HG02763 (cell line): ENCODE measurements around the gene ARPC4.

Source experiments
- ATAC-seq: cut with Tn5 transposase; IDR thresholded peaks from one replicate; pipeline ENCODE4 v1.9.1; 2021; ENCODE audit warnings: mild to moderate bottlenecking, moderate library complexity; ENCODE audit not compliant: unreplicated experiment

Gene ARPC4

GRCh38 chr3:9787714-9788113 lies 5.2 kb upstream of the ARPC4 start:
- ATAC-seq = no peak

DNA sequence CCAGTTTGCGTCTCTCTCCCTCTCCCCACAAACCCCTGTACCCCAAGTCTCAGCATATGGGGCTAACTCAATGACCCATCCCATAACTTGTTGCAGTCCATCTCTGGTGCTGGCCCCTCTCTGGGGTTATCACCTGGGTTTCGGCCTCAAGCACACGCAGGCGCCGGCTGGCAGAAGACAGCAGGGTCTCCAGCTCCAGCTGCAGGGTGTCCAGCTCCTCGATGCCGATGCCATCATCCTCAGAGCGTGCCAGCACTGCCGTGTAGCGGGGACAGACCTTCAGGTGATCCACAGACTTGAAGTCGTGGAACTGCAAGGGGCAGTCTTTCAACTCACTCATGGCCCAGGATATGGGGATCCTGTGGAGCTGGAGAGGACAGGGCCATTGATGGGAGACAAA lies 1.8 kb upstream of the ARPC4 start:
- no peak for ATAC-seq

- ATAC-seq = no peak
Measured at GRCh38 chr3:9791790-9792404, 985 bp upstream of the ARPC4 start.

DNA sequence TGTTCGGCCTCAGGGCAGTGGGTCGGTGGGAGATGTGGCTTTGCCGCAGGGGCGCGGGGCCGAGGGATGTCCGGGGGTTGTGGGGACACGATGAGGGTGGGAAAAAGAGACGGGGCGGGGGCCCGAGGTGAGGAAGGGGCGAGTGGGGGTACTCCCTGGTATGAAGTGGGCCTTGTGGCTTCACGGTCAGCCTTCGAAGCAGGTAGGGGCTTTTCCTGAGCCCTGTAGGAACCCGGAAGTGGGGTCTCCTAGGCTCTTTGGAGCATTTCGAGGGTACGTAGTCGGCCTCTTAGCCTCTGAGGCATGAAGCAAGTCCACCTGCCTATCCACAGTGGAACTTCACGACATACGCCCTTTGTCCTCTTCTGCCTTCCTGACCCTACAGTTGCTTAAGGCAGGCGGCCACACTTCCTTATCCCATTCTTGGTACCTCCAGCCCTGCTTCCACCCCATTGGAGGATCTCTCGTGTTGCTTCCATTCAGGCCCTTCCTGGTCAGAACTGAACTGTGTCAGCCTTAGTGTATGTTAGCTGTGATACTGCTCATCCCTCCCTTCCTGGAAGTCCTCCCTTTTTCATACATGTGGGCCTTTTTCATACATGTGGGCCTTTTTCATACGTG lies 389 bp downstream of the ARPC4 start:
- ATAC-seq = no peak

DNA sequence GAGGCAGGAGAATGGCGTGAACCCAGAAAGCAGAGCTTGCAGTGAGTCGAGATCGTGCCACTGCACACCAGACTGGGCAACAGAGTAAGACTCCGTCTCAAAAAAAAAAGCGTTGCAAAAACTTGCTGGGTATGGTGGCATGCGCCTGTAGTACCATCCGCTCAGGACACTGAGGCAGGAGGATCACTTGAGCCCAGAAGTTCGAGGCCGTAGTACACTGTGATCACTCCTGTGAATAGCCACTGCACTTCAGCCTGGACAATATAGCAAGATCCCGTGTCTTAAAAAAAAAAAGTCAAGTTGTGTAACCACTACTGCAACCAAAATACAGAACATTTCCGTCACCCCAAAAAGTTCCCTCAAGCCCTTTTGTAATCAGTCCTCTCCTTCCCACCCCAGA lies 1.5 kb downstream of the ARPC4 start:
- ATAC-seq = no peak

- no peak for ATAC-seq
Measured at GRCh38 chr3:9795207-9795606, 2.3 kb downstream of the ARPC4 start.

DNA sequence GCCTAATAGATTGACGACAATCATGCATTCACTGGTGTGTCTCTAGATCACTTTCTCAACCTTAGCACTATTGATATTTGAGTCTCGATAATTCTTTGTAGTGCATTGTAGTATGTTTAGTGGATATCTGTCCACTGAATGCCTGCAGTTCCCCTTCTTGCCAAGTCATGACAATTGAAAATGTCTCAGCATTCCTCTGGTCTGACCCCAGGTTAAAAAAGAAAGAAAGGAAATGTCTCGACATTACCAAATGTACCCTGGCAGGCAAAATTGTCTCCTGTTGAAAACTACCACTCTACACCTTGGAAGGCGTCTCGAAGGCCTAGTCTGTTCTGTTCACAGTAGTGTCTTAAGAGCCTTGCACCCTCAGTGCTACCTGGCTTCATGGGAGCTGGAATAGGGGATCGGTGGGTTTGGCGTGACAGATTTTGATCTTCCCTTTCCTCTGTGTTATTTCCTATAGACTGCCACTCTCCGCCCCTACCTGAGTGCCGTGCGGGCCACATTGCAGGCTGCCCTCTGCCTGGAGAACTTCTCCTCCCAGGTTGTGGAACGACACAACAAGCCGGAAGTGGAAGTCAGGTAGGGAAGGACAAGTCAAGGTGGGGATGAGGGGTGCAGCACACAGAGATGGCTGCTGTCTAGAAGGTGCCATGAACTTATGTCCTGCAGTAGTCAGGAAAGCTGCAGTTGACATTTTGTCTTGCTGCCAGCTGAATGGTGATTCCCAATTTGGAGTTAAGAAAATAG lies 4.5 kb downstream of the ARPC4 start:
- ATAC-seq = no peak

GRCh38 chr3:9800529-9800928 lies 7.6 kb downstream of the ARPC4 start:
- ATAC-seq = no peak

GRCh38 chr3:9803494-9803893 lies 10.6 kb downstream of the ARPC4 start:
- ATAC-seq = no peak

DNA sequence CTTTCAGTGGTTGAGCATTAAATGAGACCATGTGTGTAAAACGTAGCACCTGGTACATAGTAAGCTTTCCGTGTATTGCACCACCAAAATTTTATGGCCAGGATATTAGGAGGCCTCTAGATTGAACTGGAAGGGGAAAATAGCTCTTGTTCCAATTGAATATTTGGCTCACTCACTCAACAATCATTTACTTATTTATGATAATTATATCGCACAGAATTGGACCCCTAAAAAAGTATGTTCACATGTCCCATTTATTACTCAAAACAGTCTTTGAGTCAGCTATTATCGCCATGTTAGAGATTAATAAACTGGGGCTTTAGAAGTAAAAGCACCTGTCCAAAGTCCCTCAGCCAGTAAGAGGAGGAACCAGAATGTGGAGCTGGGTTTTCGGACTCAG lies 12.1 kb downstream of the ARPC4 start:
- ATAC-seq = no peak

- ATAC-seq = no peak
Measured at GRCh38 chr3:9806137-9806536, 13.3 kb downstream of the ARPC4 start.

- no peak for ATAC-seq
Measured at GRCh38 chr3:9806688-9807589, 14.1 kb downstream of the ARPC4 start.

DNA sequence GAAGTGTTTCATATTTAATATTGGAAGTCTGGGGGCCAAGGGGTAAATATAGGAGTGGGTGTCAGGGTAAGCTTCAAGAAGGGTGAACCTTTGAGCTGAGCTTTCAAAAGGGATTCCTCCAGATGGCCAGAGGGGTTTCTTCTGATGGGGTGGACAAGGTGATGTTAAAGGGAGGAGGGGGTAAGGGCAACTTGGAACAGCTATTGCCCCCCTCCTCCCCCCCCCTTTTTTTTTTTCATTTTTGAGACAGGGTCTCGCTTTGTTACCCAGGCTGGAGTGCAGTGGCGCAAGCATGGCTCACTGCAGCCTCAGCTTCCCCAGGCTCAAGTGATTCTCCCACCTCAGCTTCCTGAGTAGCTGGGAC lies 15.1 kb downstream of the ARPC4 start:
- no peak for ATAC-seq

GRCh38 chr3:9808345-9809037 lies 15.6 kb downstream of the ARPC4 start:
- no peak for ATAC-seq

GRCh38 chr3:9809239-9809614 lies 16.3 kb downstream of the ARPC4 start:
- peak; percentile 13 for ATAC-seq

- peak; percentile 37 for ATAC-seq
Measured at GRCh38 chr3:9809615-9810432, 16.9 kb downstream of the ARPC4 start, which contains the start of gene TTLL3. Gene TTLL3, plus strand, starts transcription at chr3:9810262. Its CDS starts 400 bp downstream, at chr3:9810662.

GRCh38 chr3:9810433-9810770 lies 17.5 kb downstream of the ARPC4 start:
- no peak for ATAC-seq

DNA sequence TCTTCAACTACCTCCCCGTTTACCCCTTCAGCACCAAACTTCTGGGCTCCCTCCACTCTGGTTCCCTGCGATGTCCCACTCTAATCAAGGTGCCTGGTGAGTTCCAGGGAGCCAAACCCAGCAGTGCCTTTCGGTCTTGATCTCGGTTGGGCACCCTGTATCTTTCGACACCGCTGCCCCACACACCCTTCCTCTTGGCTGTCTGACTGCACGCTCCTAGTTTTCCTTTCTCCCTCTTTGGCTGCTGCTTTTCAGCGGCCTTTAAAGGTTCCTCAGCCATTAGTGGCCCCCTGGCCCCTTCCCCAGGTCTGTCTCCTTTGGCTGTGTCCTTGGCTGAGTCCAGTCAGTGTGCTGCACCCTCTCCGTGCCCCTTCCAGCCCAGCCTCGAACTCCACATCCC lies 18.0 kb downstream of the ARPC4 start:
- no peak for ATAC-seq

DNA sequence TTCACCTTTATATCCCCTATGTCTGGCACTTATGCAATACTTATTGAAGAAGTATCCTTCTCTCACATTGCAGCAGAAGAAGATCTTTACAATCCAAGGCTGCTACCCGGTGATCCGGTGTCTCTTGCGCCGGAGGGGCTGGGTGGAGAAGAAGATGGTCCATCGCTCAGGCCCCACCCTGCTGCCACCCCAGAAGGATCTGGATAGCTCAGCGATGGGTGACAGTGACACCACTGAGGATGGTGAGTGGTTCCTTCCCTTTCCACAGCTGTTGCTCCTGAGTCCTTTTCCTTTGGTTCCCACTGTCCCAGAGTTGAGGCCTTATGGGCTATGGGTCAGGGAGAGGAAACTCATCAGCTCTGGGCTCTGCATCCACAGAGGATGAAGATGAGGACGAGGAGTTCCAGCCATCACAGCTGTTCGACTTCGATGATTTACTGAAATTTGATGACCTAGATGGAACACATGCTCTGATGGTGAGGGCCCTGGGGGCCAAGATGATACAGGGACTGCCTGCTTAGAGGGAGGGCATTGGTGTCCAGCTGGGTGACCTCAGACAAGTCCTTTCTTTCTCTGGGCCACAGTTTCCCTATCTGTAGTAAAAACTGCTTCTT lies 20.1 kb downstream of the ARPC4 start:
- ATAC-seq = no peak

DNA sequence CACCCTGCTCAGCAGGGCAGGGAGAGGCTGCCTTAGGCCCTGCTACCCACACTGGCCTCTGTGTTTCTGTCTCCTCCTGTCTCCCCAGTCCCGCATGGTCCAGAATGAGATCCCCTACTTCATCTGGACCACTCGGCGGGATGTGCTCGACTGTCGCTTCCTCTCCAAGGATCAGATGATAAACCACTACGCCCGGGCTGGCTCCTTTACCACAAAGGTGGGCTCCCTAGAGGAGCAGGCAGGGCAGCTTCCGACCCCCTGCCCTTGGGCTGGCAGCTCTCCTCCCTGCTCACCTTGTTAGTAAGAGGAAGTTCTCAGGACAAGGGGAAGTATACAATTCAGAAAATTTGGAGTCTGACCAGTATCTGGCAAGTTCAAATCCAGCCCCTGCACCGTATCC lies 23.1 kb downstream of the ARPC4 start:
- ATAC-seq = no peak
